CD4-positive, alpha-beta T cell treated with Interleukin-6 for 4 hours (primary cell): ENCODE data around the gene FANCE.
"Not testable (repeated sequence)": the region's sequence is repeated elsewhere in the genome, so short reads cannot be mapped to it uniquely, and the experiment has no call there.

Experiments used
- DNase-seq: peaks from one replicate; pipeline ENCODE4 v3.0.0-alpha.2; 2020; ENCODE audit warnings: mixed read lengths

The FANCE gene

GRCh38 chr6:35452183-35453090 lies at the start of gene FANCE:
FANCE (plus strand) TSS chr6:35452338; CDS start chr6:35452546, 208 bp downstream.
- DNase-seq = peak; percentile 94

- DNase-seq = no peak
These were observed 49.3 kb upstream of the FANCE start for GRCh38 chr6:35402856-35403191.

GRCh38 chr6:35403544-35404442 lies 48.3 kb upstream of the FANCE start:
- no peak for DNase-seq

GRCh38 chr6:35406711-35407485 lies 45.2 kb upstream of the FANCE start:
- no peak for DNase-seq

- DNase-seq = no peak
These were observed 42.9 kb upstream of the FANCE start for GRCh38 chr6:35409245-35409644.

- no peak for DNase-seq
These were observed 42.0 kb upstream of the FANCE start for GRCh38 chr6:35410131-35410530.

- peak; percentile 39 for DNase-seq
These were observed 41.1 kb upstream of the FANCE start for GRCh38 chr6:35411066-35411465.

GRCh38 chr6:35412102-35412501 lies 40.0 kb upstream of the FANCE start:
- DNase-seq = no peak

- DNase-seq = no peak
These were observed 38.2 kb upstream of the FANCE start for GRCh38 chr6:35413911-35414310.

- DNase-seq = peak; percentile 41
These were observed 36.9 kb upstream of the FANCE start for GRCh38 chr6:35415065-35415891.

- DNase-seq = peak; percentile 12
These were observed 34.0 kb upstream of the FANCE start for GRCh38 chr6:35417979-35418661.

GRCh38 chr6:35419417-35419816 lies 32.7 kb upstream of the FANCE start:
- DNase-seq = peak; percentile 44

GRCh38 chr6:35419961-35420360 lies 32.2 kb upstream of the FANCE start:
- no peak for DNase-seq

GRCh38 chr6:35425284-35425683 lies 26.9 kb upstream of the FANCE start:
- DNase-seq = no peak

- no peak for DNase-seq
These were observed 26.1 kb upstream of the FANCE start for GRCh38 chr6:35426074-35426473.

- DNase-seq = no peak
These were observed 24.7 kb upstream of the FANCE start for GRCh38 chr6:35427435-35427834.

- DNase-seq = no peak
These were observed 24.3 kb upstream of the FANCE start for GRCh38 chr6:35427851-35428321.

- no peak for DNase-seq
These were observed 23.6 kb upstream of the FANCE start for GRCh38 chr6:35428421-35429149.

GRCh38 chr6:35429463-35429862 lies 22.7 kb upstream of the FANCE start:
- no peak for DNase-seq

- no peak for DNase-seq
These were observed 19.8 kb upstream of the FANCE start for GRCh38 chr6:35432291-35432690.

- not testable (repeated sequence) for DNase-seq
These were observed 19.4 kb upstream of the FANCE start for GRCh38 chr6:35432702-35433101.
